GM12801 (cell line): Measurements from ENCODE around the gene CCDC6.

Experiments used
- TF ChIP-seq, protein P1 (sequence below): IDR thresholded peaks from one replicate; pipeline ENCODE4 v1.5.1; 2011; ENCODE audit warnings: control low read depth; ENCODE audit not compliant: insufficient read length; ENCODE audit errors: extremely low read depth

CCDC6 gene

DNA sequence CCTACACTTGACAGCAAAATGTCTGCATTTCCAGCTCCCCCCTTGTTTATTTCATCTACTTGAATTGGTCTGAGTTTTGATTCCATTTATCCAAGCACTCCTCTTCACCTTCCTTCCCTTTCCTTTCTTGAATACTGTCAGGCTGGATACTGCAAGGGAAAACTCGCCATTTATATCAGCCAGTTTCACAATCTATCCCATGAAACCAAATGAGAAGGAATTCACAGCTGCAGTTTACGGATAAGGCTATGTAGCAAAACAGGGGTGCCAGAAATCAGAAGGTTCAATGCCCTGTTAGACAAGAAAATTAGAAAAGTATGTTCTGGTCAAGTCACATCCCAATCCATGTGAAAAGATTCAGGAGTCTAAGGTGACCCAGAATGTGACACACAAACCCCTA is 28.1 kb downstream of the CCDC6 start:
- TF ChIP-seq, protein P1, sequence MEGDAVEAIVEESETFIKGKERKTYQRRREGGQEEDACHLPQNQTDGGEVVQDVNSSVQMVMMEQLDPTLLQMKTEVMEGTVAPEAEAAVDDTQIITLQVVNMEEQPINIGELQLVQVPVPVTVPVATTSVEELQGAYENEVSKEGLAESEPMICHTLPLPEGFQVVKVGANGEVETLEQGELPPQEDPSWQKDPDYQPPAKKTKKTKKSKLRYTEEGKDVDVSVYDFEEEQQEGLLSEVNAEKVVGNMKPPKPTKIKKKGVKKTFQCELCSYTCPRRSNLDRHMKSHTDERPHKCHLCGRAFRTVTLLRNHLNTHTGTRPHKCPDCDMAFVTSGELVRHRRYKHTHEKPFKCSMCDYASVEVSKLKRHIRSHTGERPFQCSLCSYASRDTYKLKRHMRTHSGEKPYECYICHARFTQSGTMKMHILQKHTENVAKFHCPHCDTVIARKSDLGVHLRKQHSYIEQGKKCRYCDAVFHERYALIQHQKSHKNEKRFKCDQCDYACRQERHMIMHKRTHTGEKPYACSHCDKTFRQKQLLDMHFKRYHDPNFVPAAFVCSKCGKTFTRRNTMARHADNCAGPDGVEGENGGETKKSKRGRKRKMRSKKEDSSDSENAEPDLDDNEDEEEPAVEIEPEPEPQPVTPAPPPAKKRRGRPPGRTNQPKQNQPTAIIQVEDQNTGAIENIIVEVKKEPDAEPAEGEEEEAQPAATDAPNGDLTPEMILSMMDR = no peak

DNA sequence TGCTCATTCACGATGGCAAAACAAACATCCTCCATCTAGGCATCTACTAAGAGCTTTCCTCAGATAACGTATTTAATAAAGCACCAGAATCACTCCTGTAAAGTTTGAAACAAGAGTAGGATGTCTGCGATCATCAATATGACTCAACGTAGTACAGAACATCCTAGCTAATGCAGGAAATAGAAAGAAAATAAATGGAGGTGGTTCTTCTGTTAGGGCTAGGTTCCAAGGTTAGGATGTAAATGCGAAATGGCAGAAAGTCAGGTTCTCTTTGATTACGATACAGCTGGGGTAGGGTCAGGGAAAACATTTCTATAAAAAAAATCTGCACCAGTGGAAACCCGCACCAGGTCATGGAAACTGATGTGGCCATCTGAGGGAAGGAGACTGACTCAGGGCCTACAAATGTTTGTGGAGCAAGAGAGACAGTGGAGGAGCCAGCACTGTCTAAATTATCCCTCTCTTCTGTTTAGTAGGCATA is 29.1 kb downstream of the CCDC6 start:
- TF ChIP-seq, protein P1 = no peak

DNA sequence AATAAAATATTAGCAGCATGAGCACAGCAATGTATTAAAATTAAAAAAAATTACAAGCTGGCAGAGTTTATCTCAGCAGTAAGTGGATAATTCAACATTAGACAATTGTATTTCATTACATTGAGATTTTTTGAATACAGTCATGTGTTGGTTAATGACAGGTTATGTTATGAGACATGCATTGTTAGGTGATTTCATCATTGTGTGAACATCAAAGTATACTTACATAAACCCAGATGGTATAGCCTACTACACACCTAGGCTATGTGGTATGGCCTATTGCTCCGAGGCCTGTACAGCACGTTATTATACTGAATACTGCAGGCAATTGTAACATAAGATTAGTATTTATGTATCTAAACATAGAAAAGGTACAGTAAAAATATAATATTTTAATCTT is 29.7 kb downstream of the CCDC6 start:
- TF ChIP-seq, protein P1 = no peak

DNA sequence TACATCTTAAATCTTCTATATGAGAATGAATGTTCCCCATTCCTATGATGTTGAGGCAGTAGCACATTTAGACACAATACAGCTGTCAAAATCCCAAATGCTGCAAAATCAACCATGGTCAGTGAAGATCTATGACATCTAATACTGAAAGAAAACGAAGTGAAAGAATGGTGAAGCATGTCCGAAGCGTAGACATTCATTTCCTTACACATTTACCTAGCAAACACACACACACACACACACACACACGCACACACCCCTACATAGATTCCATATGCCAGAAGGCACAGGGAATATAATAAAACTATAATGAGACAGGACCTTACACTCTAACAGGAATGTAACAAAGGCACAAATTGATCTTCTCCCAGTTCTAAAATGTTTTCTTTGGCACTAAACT is 32.5 kb downstream of the CCDC6 start:
- TF ChIP-seq, protein P1 = no peak

DNA sequence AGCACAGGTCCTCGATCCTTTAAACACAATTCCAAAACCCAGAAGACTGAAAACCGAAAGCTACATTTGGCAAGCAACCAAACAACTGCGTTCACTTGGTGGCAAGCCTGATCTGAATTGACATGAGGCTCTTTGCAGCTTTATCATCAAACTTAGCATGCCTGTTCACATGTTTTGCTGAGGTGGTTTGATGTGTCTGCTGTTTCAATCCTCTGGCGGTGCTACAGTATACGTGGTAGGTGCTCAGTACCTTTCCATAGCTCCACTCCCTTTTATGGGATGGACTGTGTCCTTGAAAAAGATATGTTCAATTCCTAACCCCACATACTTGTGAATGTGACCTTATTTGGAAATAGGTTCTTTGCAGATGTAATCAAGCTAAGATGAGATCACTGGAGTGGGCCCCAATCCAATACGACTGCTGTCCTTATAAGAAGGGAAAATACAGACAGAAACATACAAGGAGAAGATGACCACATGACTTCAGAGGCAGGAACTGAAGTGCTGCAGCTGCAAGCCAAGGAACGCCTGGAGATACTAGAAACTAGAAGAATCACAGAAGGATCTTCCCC is 33.4 kb downstream of the CCDC6 start:
- TF ChIP-seq, protein P1 = no peak

DNA sequence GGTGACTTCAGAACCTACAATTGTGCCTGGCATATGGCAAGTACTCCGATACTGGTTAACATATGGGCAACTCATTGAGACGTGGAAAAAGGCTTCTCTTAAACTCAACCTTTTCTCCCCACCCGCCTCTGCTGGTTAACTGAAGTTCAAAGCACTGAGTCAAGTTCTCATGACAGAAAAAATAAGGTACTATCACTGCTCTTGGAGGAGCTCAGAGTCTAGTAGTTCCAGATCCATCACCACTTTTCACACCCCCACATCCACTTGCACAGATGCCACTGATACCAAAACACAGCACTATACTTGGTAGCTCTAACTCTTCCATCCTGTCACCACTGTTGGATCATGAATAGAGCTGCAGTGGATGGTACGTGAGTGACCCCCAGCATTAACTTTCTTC is 36.2 kb downstream of the CCDC6 start:
- TF ChIP-seq, protein P1 = no peak

DNA sequence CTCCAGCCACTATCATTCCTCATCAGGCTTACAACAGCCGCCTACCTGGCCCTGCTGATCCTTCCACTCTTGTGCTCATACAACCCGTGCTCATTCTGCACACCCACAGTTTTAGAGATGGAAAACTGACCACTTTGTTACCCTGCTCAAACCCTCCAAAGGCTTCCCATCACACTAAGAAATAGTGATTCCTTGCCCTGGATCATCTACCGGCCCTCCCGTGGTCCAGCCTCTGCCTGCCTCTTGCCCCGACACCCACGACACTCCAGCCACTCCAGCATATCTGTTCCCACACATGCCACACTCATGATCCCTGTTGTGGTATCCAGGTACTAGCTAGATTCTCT is 36.8 kb downstream of the CCDC6 start:
- TF ChIP-seq, protein P1 = no peak
